GM18951 (cell line): Measurements from ENCODE around the gene PNPLA1.

Source experiments
- POLR2A ChIP-seq: IDR thresholded peaks from 4 replicates; pipeline ENCODE4 v1.6.1; 2011; ENCODE audit warnings: mild to moderate bottlenecking; ENCODE audit not compliant: insufficient read length, insufficient read depth; ENCODE audit errors: extremely low read depth
- in situ Hi-C: fragments of 300-500 bp; cut with MboI; formaldehyde crosslinking; loops from one replicate; pipeline ENCODE4 v1.12.0; 2022; ENCODE audit warnings: low sequenced_read_pairs, mixed read lengths, inconsistent platforms; ENCODE audit not compliant: unreplicated experiment

The PNPLA1 gene

DNA sequence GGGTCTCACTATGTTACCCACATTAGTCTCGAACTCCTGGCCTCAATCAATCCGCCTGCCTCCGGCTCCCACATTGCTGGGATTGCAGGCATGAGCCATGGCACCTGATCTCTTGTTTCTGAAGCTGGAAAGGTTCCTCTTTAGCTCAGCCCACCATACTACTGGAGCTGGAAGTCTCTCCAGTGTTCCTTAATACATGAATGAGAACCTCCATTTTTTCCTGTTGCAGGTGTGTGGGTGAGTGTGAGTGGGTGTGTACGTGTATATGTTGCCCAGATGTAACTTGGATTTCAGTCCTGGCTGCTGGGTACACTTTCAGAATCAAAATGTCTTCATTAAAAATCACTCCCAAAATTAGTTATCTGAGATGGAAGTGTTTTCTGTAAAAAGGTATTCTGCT, 11.1 kb downstream of the PNPLA1 start:
- TF ChIP-seq POLR2A: no peak
- in situ Hi-C loops: no loop called here

DNA sequence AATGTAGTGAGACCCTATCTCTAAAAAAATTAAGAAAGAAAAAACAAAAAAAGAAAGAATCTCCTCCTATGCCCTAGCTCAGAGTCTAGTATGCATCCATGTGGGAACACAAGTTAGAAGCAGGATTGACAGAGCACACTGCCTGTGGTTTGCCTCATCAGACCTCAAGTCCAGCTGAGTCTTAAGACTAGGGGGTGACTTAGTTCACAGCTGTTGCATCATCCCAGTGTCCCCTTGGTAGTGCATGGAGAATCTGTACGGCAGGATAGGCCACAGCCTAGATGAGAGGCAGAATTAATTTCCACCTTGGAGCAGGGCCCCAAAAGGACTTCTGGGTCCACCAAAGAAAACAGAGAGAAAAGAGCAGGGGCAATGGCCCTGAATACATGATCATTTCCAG, 13.7 kb downstream of the PNPLA1 start:
- no peak for TF ChIP-seq POLR2A
- in situ Hi-C loops: no loop called here

DNA sequence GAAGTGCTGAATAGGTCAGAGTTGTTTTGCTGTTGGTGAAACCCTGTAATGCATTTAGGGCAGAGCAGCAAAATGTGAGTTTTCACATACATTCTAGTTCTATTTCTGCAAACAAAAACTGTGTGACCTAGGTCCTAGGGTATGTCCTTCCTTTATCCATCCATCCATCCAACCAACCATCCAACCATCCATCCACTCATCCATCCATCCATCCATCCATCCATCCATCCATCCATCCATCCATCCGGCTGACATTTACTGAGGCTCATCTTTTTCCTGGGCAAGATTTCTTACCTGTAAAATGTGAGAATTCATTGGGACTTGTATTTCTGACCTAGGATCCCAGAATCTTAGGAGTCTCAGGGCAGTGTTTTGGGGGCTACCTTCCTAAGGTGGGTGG, 14.5 kb downstream of the PNPLA1 start:
- no peak for TF ChIP-seq POLR2A
- in situ Hi-C loops: no loop called here

DNA sequence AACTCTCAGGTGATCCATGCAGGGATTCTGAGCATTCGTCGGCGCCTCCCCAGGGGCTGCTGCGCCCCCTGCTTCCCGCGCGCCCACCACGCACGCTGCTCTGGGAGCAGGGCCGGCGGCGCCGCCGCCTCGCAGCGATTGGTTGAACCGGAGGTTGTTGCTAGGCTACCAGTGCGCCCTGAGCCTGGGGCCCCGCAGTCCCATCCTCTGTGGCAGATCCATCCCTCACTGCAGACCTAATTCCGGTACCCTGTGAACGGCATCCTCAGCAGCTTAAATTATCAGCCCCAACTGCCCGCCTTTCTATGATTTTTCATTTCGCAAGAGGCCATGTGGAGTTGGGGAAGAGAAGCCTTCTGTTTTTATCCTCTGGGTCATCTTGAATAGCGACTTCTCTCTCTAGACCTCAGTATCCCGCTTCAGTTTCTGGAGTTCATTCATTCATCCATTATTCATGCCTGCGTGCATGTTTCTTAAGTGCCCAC, 15.4 kb downstream of the PNPLA1 start:
- in situ Hi-C loops: no loop called here
- TF ChIP-seq POLR2A: no peak

DNA sequence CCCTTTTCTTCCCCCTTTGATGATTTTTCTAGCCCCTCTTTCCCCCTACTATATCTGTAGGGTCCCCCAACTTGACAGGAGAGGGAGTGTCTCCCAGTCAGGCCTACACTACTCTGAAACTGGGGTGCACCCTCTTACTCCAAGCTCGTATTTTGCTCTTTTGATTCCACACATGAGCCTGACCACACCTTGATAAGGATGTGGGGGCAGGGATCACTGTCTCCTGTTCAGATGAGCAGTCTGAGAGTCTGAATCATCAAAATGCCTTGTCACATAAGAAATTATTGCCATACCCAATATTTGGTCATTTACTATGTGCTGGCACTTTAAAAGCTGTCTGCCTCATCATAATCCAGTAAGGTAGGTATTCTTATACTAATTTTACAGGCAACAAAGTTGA, 15.9 kb downstream of the PNPLA1 start:
- in situ Hi-C loops: no loop called here
- TF ChIP-seq POLR2A: no peak

DNA sequence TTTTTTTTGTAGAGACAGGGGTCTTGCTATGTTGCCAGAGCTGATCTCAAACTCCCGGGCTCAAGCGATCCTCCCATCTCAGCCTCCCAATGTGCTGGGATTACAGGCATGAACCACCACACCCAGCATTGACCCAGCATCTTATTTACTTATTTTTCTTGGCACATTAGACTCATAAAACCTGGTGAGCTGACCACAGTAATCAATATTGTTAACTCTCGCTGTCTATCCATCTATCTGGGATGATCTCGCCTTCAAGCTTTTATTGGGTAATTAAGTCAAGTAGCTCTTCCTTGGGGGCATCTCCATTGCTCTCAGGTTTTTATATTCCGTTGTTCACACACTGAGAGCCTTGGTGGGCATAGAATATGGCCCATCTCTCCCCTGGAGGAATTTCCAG, 17.0 kb downstream of the PNPLA1 start:
- in situ Hi-C loops: no loop called here
- no peak for TF ChIP-seq POLR2A

DNA sequence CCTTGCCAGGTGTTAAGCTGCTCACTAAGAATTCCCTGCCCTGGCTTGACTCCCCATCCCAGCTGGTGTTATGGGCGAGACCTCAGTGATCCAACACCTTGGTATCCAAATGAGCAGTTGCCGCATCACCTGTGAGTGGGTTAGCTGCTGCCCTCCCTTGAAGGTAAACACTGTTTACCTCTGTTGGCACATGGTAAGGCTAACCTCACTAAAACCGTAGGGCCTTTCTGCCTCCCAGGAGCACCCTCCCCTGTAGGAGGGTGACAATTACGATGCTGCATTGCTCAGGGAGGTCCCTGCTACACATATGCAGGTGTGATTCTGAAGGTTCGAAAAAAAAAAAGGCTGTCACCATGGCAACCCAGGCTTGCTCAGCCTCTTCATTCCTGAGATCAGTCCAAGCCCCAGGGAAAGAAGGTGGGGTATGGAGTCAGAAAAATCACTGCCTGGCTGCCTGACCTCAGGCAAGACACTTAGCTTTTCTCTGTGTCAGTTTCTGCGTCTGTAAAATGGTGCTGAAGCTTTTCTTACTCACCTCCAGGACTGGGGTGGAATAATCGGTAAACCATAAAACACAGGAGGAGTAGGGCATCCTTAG, 19.5 kb downstream of the PNPLA1 start:
- no peak for TF ChIP-seq POLR2A
- in situ Hi-C loops: no loop called here

DNA sequence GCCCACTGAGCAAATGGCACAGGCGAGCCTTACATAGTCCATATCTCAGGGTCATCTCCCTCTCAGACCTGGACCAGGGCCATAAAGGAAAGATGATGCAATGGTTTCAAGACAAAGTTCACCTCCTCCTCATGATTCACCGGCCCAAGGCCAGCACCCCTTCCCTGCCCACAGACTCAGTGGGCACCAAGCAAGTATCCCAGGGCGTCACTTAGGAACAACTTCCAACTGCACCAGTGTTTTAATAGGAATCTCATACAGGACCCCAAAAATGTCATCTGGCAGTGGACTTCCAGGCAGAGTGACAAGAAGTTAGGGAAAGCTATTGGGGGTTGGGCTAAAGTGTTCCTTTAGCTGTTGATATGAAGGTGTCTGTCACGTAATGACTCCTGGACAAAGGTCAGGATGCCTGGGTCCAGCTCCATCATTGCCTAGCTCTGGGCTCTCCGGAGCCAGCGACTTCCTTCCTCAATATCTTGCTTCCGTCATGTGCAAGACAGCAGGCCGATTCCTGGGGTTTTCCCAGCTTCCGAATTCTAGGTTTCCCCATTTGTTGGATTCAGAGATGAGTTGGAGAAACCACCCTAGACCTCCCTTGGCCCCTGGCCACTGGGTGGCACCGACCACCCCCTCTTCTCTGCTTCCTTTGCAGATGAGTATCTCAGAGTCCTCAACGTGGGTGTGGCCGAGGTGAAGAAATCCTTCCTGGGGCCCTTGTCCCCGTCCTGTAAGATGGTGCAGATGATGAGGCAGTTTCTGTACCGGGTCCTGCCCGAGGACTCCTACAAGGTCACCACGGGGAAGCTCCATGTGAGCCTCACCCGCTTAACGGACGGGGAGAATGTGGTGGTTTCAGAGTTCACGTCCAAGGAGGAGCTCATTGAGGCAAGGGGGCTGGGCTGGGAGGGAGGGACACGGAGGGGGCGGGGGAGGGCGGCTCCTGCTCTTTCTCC, 21.1 kb downstream of the PNPLA1 start:
- in situ Hi-C loops: no loop called here
- TF ChIP-seq POLR2A: no peak

DNA sequence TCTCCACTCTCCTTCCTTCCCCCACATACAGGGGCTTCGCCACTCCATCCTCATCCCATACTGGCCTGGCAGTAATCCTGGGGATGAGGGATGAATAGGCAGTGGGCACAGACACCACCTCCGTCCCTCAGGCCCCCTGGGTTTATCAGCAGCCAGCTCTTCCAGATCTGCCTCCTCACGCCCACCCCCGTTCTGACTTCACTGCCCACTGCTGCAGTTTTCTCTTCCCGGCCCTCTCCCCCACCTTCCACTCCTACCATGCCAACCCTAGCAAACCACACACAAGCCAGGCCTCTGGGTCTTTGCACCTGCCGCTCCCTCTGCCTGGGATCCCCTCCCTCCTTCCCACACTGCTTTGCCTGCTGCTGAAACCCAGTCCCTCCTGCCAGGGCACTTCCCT, 22.3 kb downstream of the PNPLA1 start:
- in situ Hi-C loops: no loop called here

DNA sequence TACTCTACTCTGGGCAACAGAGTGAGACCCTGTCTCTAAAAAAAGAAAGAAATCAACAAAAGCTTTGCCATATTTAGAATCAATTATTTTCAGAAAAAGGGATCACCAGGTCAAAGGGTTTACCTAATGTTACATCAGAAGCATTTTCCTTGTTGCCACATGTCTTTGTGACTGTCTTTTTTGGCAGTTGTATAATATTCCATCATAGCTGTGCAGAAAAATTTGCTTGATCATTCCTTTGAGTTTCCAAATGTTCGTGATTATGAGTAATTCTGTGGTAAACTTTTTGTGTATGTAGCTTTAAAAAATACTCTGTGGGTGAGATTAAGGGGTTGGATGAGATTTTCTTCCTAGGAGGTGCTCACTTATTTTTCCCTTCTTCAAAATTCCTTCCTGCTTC, 26.4 kb downstream of the PNPLA1 start:
- in situ Hi-C loops: no loop called here

More for the DNA sequence above, 22.3 kb downstream of the PNPLA1 start:
- no peak for TF ChIP-seq POLR2A

DNA sequence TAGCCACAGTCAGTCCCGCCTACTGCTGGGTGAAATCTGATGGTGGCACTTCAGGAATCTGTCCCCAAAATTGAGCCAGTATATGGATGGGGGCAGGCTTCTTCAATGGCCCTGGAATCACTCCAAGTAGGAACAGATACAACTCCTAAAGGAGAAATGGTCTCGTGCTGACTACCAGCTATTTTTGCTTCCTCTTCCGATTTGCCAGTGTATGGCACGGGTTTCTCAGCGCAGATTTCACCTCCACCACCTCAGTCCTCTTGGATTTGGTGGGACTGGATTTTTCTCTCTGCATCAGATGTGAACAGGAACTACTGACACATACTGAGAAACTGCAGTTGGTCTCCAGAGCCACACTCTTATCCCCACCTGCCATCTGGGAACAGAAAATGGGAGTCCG, 27.2 kb downstream of the PNPLA1 start:
- TF ChIP-seq POLR2A: no peak
- in situ Hi-C loops: no loop called here

More for the DNA sequence above, 26.4 kb downstream of the PNPLA1 start:
- TF ChIP-seq POLR2A: no peak

DNA sequence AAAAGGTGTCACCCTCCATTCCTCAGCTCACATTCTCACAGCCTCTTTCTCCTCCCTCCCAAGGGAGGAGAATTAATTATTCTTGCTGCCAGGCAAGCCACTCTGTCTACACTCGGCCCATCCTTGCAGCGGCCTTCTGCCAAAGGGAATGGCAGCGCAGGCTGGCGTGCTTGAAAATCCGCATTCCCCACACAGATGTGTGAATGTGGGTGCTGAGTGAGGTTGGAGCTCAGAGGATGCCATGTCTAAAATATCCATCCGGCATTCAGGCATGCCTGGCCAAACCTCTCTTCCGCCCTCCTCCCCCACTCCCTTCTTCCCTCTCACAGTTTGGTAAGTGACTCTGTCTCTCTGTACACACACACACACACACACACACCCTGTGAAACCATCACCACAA, 27.7 kb downstream of the PNPLA1 start:
- in situ Hi-C loops: no loop called here
- no peak for TF ChIP-seq POLR2A

DNA sequence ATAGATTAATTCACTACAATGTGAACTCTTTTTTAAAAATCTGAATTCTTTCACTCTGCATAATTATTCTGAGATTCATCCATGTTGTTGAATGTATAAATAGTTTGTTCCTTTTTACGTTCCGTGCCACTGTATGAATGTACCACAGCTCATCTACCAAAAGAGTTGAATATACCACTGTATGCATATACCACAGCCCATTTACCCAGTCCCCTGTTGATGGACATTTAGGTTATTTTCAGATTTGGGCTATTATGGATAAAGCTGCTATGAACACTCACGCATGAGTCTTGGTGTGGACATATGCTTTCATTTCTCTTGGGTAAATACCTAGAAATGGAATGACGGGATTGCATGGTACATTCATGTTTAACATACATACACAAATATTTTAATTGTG, 28.2 kb downstream of the PNPLA1 start:
- in situ Hi-C loops: no loop called here
- no peak for TF ChIP-seq POLR2A
